Trophoblast cell (in vitro differentiated cells and primary cell): ENCODE results near the gene DUSP10.

Source experiments
- DNase-seq, 2 donors: peaks; one replicate each; pipeline ENCODE4 v3.0.0-alpha.2; 2016
- H2AFZ ChIP-seq: 2 replicates; pipeline ENCODE4 v1.6.1; 2013; ENCODE audit warnings: low read length, moderate library complexity, mild to moderate bottlenecking; ENCODE audit not compliant: insufficient read depth, poor library complexity
- H2AK5ac ChIP-seq: 2 replicates; pipeline ENCODE4 v1.6.1; 2013; ENCODE audit warnings: mild to moderate bottlenecking, low read length
- H2BK120ac ChIP-seq: 2 replicates; pipeline ENCODE4 v1.6.1; 2013; ENCODE audit warnings: low read length, mild to moderate bottlenecking, moderate library complexity; ENCODE audit not compliant: insufficient read depth, poor library complexity
- H2BK12ac ChIP-seq: 2 replicates; pipeline ENCODE4 v1.6.1; 2013; ENCODE audit warnings: mild to moderate bottlenecking, low read length, moderate library complexity
- H2BK5ac ChIP-seq: 2 replicates; pipeline ENCODE4 v1.6.1; 2013; ENCODE audit warnings: low read length, low read depth, moderate library complexity, mild to moderate bottlenecking; ENCODE audit not compliant: poor library complexity
- H3K14ac ChIP-seq: 2 replicates; pipeline ENCODE4 v1.6.1; 2013; ENCODE audit warnings: mild to moderate bottlenecking, low read length
- H3K18ac ChIP-seq: 2 replicates; pipeline ENCODE4 v1.6.1; 2013; ENCODE audit warnings: mild to moderate bottlenecking, low read length
- H3K23ac ChIP-seq: 2 replicates; pipeline ENCODE4 v1.6.1; 2013; ENCODE audit warnings: low read length
- H3K27ac ChIP-seq: 2 replicates; pipeline ENCODE4 v1.5.1; 2013; ENCODE audit warnings: low read depth, mild to moderate bottlenecking, inconsistent platforms, low read length, moderate library complexity
- H3K27me3 ChIP-seq: 2 replicates; pipeline ENCODE4 v1.6.1; 2013; ENCODE audit warnings: inconsistent platforms, mild to moderate bottlenecking, low read length, moderate library complexity; ENCODE audit not compliant: insufficient read depth
- H3K36me3 ChIP-seq, 2 experiments: 1 replicate in 1 of 2; 2 replicates in 1 of 2; pipeline ENCODE4 v1.6.1; 2013; ENCODE audit warnings: low read length in 2 of 2, mild to moderate bottlenecking in 2 of 2, moderate library complexity in 1 of 2; ENCODE audit not compliant: insufficient read depth in 2 of 2, control insufficient read depth in 1 of 2
- H3K4ac ChIP-seq: 2 replicates; pipeline ENCODE4 v1.6.1; 2013; ENCODE audit warnings: low read depth, mild to moderate bottlenecking, low read length, moderate library complexity
- H3K4me1 ChIP-seq, 2 experiments: 1 replicate in 1 of 2; 2 replicates in 1 of 2; pipeline ENCODE4 v1.6.1; 2013; ENCODE audit warnings: low read length in 2 of 2, mild to moderate bottlenecking in 2 of 2, moderate library complexity in 1 of 2; ENCODE audit not compliant: insufficient read depth in 2 of 2, control insufficient read depth in 1 of 2
- H3K4me2 ChIP-seq: 2 replicates; pipeline ENCODE4 v1.6.1; 2013; ENCODE audit warnings: inconsistent platforms, mild to moderate bottlenecking, low read length, moderate library complexity
- H3K4me3 ChIP-seq: 2 replicates; pipeline ENCODE4 v1.5.1; 2013; ENCODE audit warnings: mild to moderate bottlenecking, low read depth, low read length, inconsistent platforms
- H3K79me1 ChIP-seq: one replicate; pipeline ENCODE4 v1.6.1; 2013; ENCODE audit warnings: low read length
- H3K79me2 ChIP-seq: 2 replicates; pipeline ENCODE4 v1.6.1; 2013; ENCODE audit warnings: low read length, mild to moderate bottlenecking; ENCODE audit not compliant: control insufficient read depth, insufficient read depth, poor library complexity
- H3K9ac ChIP-seq: 2 replicates; pipeline ENCODE4 v1.6.1; 2013; ENCODE audit warnings: mild to moderate bottlenecking, low read length
- H3K9me3 ChIP-seq: 2 replicates; pipeline ENCODE4 v1.6.1; 2013; ENCODE audit warnings: low read depth, mild to moderate bottlenecking, control low read depth, inconsistent platforms, low read length; ENCODE audit not compliant: insufficient read depth
- H4K12ac ChIP-seq: 2 replicates; pipeline ENCODE4 v1.6.1; 2013; ENCODE audit warnings: low read depth, mild to moderate bottlenecking, low read length, moderate library complexity
- H4K8ac ChIP-seq: 2 replicates; pipeline ENCODE4 v1.6.1; 2013; ENCODE audit warnings: low read depth, mild to moderate bottlenecking, low read length, moderate library complexity
- H4K91ac ChIP-seq: one replicate; pipeline ENCODE4 v1.6.1; 2013; ENCODE audit warnings: low read depth, mild to moderate bottlenecking, low read length, moderate library complexity
- WGBS: extraction: QIAGEN DNeasy Blood & Tissue Kit; methylation state at CpG from one replicate; pipeline ENCODE4 v1.1.7; 2013; ENCODE audit warnings: missing lambda C conversion rate; ENCODE audit not compliant: insufficient read length, insufficient coverage; ENCODE audit errors: extremely low coverage; 5-methylcytosine and 5-hydroxymethylcytosine counted together

DUSP10 gene

GRCh38 chr1:221683681-221684080, 58.2 kb downstream of the DUSP10 start:
- H2BK120ac ChIP-seq = no peak overlapping the region
- DNase-seq = no peak
- no peak overlapping the region for H3K4ac ChIP-seq
- H3K27me3 ChIP-seq = no peaks in the 10 kb centered on the region
- H3K9me3 ChIP-seq = no peaks in the 10 kb centered on the region
- WGBS = no CpG with 5 or more reads among the region's 2 CpGs
- H4K91ac ChIP-seq = no peak overlapping the region
- H2AFZ ChIP-seq = no peak overlapping the region
- no peaks in the 10 kb centered on the region for H3K79me2 ChIP-seq
- no peak overlapping the region for H3K14ac ChIP-seq
- H3K36me3 ChIP-seq = no peaks in the 10 kb centered on the region
- no peak overlapping the region for H4K12ac ChIP-seq
- no peak overlapping the region for H2AK5ac ChIP-seq
- H4K8ac ChIP-seq = no peak overlapping the region
- H3K4me2 ChIP-seq = no peak overlapping the region
- no peak overlapping the region for H3K18ac ChIP-seq
- H3K4me3 ChIP-seq = no peak overlapping the region
- no peak overlapping the region for H2BK12ac ChIP-seq
- no peaks in the 10 kb centered on the region for H3K79me1 ChIP-seq
- no peak overlapping the region for H3K27ac ChIP-seq
- no peak overlapping the region for H3K23ac ChIP-seq
- H2BK5ac ChIP-seq = no peak overlapping the region
- no peaks in the 10 kb centered on the region for H3K4me1 ChIP-seq
- H3K9ac ChIP-seq = no peak overlapping the region

GRCh38 chr1:221680085-221680484, 61.8 kb downstream of the DUSP10 start:
- H3K9ac ChIP-seq = no peak overlapping the region
- H3K9me3 ChIP-seq = no peaks in the 10 kb centered on the region
- H4K8ac ChIP-seq = no peak overlapping the region
- WGBS = no CpG with 5 or more reads among the region's 2 CpGs
- H3K27ac ChIP-seq = no peak overlapping the region
- H3K23ac ChIP-seq = no peak overlapping the region
- H3K4ac ChIP-seq = no peak overlapping the region
- no peak for DNase-seq
- no peak overlapping the region for H3K14ac ChIP-seq
- H2BK120ac ChIP-seq = no peak overlapping the region
- no peaks in the 10 kb centered on the region for H3K79me2 ChIP-seq
- H3K4me2 ChIP-seq = no peak overlapping the region
- H2AK5ac ChIP-seq = no peak overlapping the region
- no peak overlapping the region for H4K12ac ChIP-seq
- no peaks in the 10 kb centered on the region for H3K79me1 ChIP-seq
- no peak overlapping the region for H4K91ac ChIP-seq
- no peak overlapping the region for H2BK12ac ChIP-seq
- no peaks in the 10 kb centered on the region for H3K36me3 ChIP-seq
- no peak overlapping the region for H2BK5ac ChIP-seq
- no peaks in the 10 kb centered on the region for H3K4me1 ChIP-seq
- H3K4me3 ChIP-seq = no peak overlapping the region
- H2AFZ ChIP-seq = no peak overlapping the region
- H3K27me3 ChIP-seq = no peaks in the 10 kb centered on the region
- no peak overlapping the region for H3K18ac ChIP-seq

GRCh38 chr1:221678014-221678413, 63.9 kb downstream of the DUSP10 start:
- no peaks in the 10 kb centered on the region for H3K79me2 ChIP-seq
- H3K4me1 ChIP-seq = no peaks in the 10 kb centered on the region
- no peak overlapping the region for H3K18ac ChIP-seq
- H2BK120ac ChIP-seq = no peak overlapping the region
- no CpG with 5 or more reads among the region's 1 CpG for WGBS
- no peak overlapping the region for H4K91ac ChIP-seq
- no peaks in the 10 kb centered on the region for H3K9me3 ChIP-seq
- DNase-seq = no peak
- H4K8ac ChIP-seq = no peak overlapping the region
- no peak overlapping the region for H4K12ac ChIP-seq
- H2AFZ ChIP-seq = no peak overlapping the region
- no peak overlapping the region for H2BK5ac ChIP-seq
- H3K4me2 ChIP-seq = no peak overlapping the region
- no peak overlapping the region for H3K23ac ChIP-seq
- H3K36me3 ChIP-seq = no peaks in the 10 kb centered on the region
- H3K27me3 ChIP-seq = no peaks in the 10 kb centered on the region
- H3K27ac ChIP-seq = no peak overlapping the region
- no peak overlapping the region for H3K9ac ChIP-seq
- H2BK12ac ChIP-seq = no peak overlapping the region
- H3K14ac ChIP-seq = no peak overlapping the region
- H2AK5ac ChIP-seq = no peak overlapping the region
- no peaks in the 10 kb centered on the region for H3K79me1 ChIP-seq
- H3K4ac ChIP-seq = no peak overlapping the region
- H3K4me3 ChIP-seq = no peak overlapping the region

GRCh38 chr1:221675880-221676800, 65.7 kb downstream of the DUSP10 start:
- no peak overlapping the region for H3K9ac ChIP-seq
- DNase-seq = peak; percentile 60 to 89
- H3K4me3 ChIP-seq = no peak overlapping the region
- no peak overlapping the region for H2AFZ ChIP-seq
- H3K27ac ChIP-seq = no peak overlapping the region
- no peak overlapping the region for H3K18ac ChIP-seq
- no peak overlapping the region for H3K4me2 ChIP-seq
- no CpG with 5 or more reads among the region's 5 CpGs for WGBS
- H3K23ac ChIP-seq = no peak overlapping the region
- H2BK12ac ChIP-seq = no peak overlapping the region
- H2AK5ac ChIP-seq = no peak overlapping the region
- no peaks in the 10 kb centered on the region for H3K36me3 ChIP-seq
- H3K14ac ChIP-seq = no peak overlapping the region
- H4K12ac ChIP-seq = no peak overlapping the region
- H3K4ac ChIP-seq = no peak overlapping the region
- no peak overlapping the region for H2BK5ac ChIP-seq
- H3K79me2 ChIP-seq = no peaks in the 10 kb centered on the region
- H2BK120ac ChIP-seq = no peak overlapping the region
- no peaks in the 10 kb centered on the region for H3K79me1 ChIP-seq
- no peak overlapping the region for H4K91ac ChIP-seq
- no peaks in the 10 kb centered on the region for H3K27me3 ChIP-seq
- no peaks in the 10 kb centered on the region for H3K9me3 ChIP-seq
- no peak overlapping the region for H4K8ac ChIP-seq
- H3K4me1 ChIP-seq = no peaks in the 10 kb centered on the region
